Neural progenitor cell (in vitro differentiated cells): ENCODE measurements around the gene ANXA6. TPM values are rescaled to one million over a fixed set of nuclear protein-coding genes. Genes with fewer than 3 reads are reported as not detected.
"Not testable (repeated sequence)": the region's sequence is repeated elsewhere in the genome, so short reads cannot be mapped to it uniquely, and the experiment has no call there.

Experiments
- DNase-seq: peaks from one replicate; pipeline ENCODE4 v3.0.0-alpha.2; 2016; ENCODE audit warnings: low spot score
- H2AFZ ChIP-seq: fragments of 200-600 bp; sonication (generic); replicated peaks from 2 replicates; pipeline ENCODE4 v1.6.1; 2016; ENCODE audit warnings: antibody characterized with exemption
- H3F3A ChIP-seq: fragments of 200-600 bp; sonication (generic); 2 replicates; pipeline ENCODE4 v1.6.1; 2016; ENCODE audit warnings: antibody characterized with exemption, low read depth
- H3K27ac ChIP-seq: fragments of 200-600 bp; sonication (generic); 2 replicates; pipeline ENCODE4 v1.5.1; 2016; ENCODE audit warnings: mild to moderate bottlenecking
- H3K27me3 ChIP-seq: fragments of 200-600 bp; sonication (generic); 2 replicates; pipeline ENCODE4 v1.6.1; 2016; ENCODE audit warnings: mild to moderate bottlenecking, moderate library complexity
- H3K36me3 ChIP-seq: fragments of 200-600 bp; sonication (generic); 2 replicates; pipeline ENCODE4 v1.5.1; 2016
- H3K4me1 ChIP-seq: fragments of 200-600 bp; sonication (generic); 2 replicates; pipeline ENCODE4 v1.6.1; 2016; ENCODE audit warnings: mixed run types
- H3K4me2 ChIP-seq: fragments of 200-600 bp; sonication (generic); 2 replicates; pipeline ENCODE4 v1.6.1; 2016
- H3K4me3 ChIP-seq: fragments of 200-600 bp; sonication (generic); 2 replicates; pipeline ENCODE4 v1.5.1; 2016
- H3K79me2 ChIP-seq: fragments of 200-600 bp; sonication (generic); 2 replicates; pipeline ENCODE4 v1.6.1; 2016; ENCODE audit warnings: low read depth
- H3K9ac ChIP-seq: fragments of 200-600 bp; sonication (generic); 2 replicates; pipeline ENCODE4 v1.6.1; 2016
- H3K9me3 ChIP-seq: fragments of 200-600 bp; sonication (generic); 2 replicates; pipeline ENCODE4 v1.5.1; 2016; ENCODE audit warnings: low read depth
- H4K20me1 ChIP-seq: fragments of 200-600 bp; sonication (generic); 2 replicates; pipeline ENCODE4 v1.6.1; 2016; ENCODE audit warnings: low read depth
- H3K27ac Mint-ChIP-seq: 3 replicates; pipeline ENCODE4 v1.8.0; 2021; ENCODE audit warnings: mixed read lengths
- H3K27me3 Mint-ChIP-seq: 2 replicates; pipeline ENCODE4 v1.8.0; 2022; ENCODE audit warnings: low read depth, mild to moderate bottlenecking, inconsistent platforms, moderate library complexity, mixed read lengths; ENCODE audit not compliant: insufficient read depth
- H3K36me3 Mint-ChIP-seq: 3 replicates; pipeline ENCODE4 v1.8.0; 2021; ENCODE audit warnings: mixed read lengths
- H3K4me1 Mint-ChIP-seq: 3 replicates; pipeline ENCODE4 v1.8.0; 2021; ENCODE audit warnings: mixed read lengths
- H3K4me3 Mint-ChIP-seq: 3 replicates; pipeline ENCODE4 v1.8.0; 2021; ENCODE audit warnings: mild to moderate bottlenecking, moderate library complexity, mixed read lengths
- H3K9me3 Mint-ChIP-seq: 3 replicates; pipeline ENCODE4 v1.8.0; 2020; ENCODE audit warnings: mixed read lengths
- EZH2 ChIP-seq: fragments of 200-600 bp; sonication (generic); IDR thresholded peaks from 2 replicates; pipeline ENCODE4 v1.6.1; 2017; ENCODE audit warnings: antibody characterized with exemption, mild to moderate bottlenecking, moderate library complexity
- EZH2phosphoT487 ChIP-seq: fragments of 200-600 bp; sonication (generic); IDR thresholded peaks from 2 replicates; pipeline ENCODE4 v1.6.1; 2017; ENCODE audit warnings: antibody characterized with exemption
- total RNA-seq: library from RNA; depleted of rRNA; stranded (reverse); fragments of >200 nt; gene quantifications from 2 replicates; pipeline ENCODE4 v1.2.3, GENCODE V29; 2015; ENCODE audit warnings: low replicate concordance
- TF ChIP-seq, protein P1 (sequence below): fragments of 200-600 bp; sonication (generic); IDR thresholded peaks from 2 replicates; pipeline ENCODE4 v1.5.1; 2017; ENCODE audit warnings: antibody characterized with exemption, mild to moderate bottlenecking

ANXA6 gene
- total RNA-seq, 1 donor from 2014 or later = 97.6 TPM

DNA sequence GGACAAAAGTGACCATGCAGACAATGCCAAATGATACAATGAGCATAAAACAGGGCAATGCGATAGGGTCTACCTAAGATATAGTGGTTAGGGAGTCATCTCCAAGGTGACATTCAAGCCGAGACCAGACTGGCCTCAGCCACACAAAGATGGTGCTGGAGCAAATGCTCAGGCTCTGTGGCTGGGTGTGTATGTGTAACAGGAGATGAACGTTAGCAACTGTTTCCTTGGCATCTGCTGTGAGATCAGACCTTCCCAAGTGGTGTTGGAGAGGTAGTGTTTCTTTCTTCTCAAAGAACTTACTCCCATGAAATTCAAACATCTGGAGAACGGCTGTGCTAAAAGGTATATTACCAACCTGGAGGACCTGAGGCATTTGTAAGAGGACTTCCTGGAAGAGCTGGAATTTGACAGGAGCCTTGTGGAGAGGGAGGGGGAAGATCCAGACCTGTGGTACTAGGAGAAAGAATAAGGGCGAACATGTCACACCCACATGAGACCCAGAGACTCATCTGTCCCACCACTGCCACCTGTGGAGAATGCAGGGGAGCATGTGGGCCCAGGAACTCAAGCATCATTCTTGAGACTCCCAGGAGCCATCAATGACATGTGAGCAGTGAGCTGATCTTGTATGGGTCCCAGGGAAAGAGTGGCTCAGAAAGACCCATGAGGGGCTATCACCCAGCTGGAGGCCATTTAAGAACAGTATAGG is 21.4 kb upstream of the ANXA6 start:
- Mint-ChIP-seq H3K27me3 (peaks cover 7% of the 10 kb centered on the region), H3K27ac (no peak overlapping the region), H3K4me3 (no peak overlapping the region), H3K36me3 (no peaks in the 10 kb centered on the region), H3K4me1 (no peaks in the 10 kb centered on the region), H3K9me3 (no peaks in the 10 kb centered on the region)
- DNase-seq = no peak
- H3K9me3 ChIP-seq = no peaks in the 10 kb centered on the region
- no peak overlapping the region for H3K27ac ChIP-seq
- no peak overlapping the region for H3K4me3 ChIP-seq
- no peaks in the 10 kb centered on the region for H3K27me3 ChIP-seq
- H3K9ac ChIP-seq = no peak overlapping the region
- H3F3A ChIP-seq = no peaks in the 10 kb centered on the region
- TF ChIP-seq EZH2 = no peak
- no peak for TF ChIP-seq EZH2phosphoT487
- TF ChIP-seq, protein P1, sequence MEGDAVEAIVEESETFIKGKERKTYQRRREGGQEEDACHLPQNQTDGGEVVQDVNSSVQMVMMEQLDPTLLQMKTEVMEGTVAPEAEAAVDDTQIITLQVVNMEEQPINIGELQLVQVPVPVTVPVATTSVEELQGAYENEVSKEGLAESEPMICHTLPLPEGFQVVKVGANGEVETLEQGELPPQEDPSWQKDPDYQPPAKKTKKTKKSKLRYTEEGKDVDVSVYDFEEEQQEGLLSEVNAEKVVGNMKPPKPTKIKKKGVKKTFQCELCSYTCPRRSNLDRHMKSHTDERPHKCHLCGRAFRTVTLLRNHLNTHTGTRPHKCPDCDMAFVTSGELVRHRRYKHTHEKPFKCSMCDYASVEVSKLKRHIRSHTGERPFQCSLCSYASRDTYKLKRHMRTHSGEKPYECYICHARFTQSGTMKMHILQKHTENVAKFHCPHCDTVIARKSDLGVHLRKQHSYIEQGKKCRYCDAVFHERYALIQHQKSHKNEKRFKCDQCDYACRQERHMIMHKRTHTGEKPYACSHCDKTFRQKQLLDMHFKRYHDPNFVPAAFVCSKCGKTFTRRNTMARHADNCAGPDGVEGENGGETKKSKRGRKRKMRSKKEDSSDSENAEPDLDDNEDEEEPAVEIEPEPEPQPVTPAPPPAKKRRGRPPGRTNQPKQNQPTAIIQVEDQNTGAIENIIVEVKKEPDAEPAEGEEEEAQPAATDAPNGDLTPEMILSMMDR = no peak
- no peaks in the 10 kb centered on the region for H3K4me1 ChIP-seq
- no peak overlapping the region for H2AFZ ChIP-seq
- H3K79me2 ChIP-seq = no peaks in the 10 kb centered on the region
- no peaks in the 10 kb centered on the region for H3K36me3 ChIP-seq
- no peaks in the 10 kb centered on the region for H4K20me1 ChIP-seq
- no peak overlapping the region for H3K4me2 ChIP-seq

DNA sequence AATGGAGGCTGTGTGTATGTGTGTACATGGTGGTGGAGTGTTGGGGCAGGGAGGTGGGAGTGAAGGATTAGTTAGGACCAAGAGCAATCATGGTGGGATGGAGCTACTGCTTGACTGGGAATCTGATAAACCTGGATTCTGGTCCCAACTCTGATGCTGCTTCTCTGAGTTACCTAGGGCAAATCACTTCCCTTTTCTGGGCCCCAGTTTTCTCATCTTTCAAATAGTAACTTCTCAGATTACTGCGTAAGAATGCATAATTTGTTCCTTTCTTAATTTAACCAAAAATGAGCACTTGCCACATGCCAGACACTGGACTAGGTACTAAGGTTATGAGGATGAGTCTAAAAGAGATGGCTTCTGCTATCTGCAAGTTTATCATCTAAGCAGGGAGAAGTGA is 20.8 kb upstream of the ANXA6 start:
- Mint-ChIP-seq H3K36me3 (no peaks in the 10 kb centered on the region), H3K4me3 (no peak overlapping the region), H3K9me3 (no peaks in the 10 kb centered on the region), H3K4me1 (no peaks in the 10 kb centered on the region), H3K27ac (no peak overlapping the region), H3K27me3 (peaks cover 9% of the 10 kb centered on the region)
- H3K9me3 ChIP-seq = no peaks in the 10 kb centered on the region
- no peaks in the 10 kb centered on the region for H3F3A ChIP-seq
- no peak overlapping the region for H3K27ac ChIP-seq
- H3K79me2 ChIP-seq = no peaks in the 10 kb centered on the region
- DNase-seq = no peak
- no peaks in the 10 kb centered on the region for H4K20me1 ChIP-seq
- H3K36me3 ChIP-seq = no peaks in the 10 kb centered on the region
- H3K9ac ChIP-seq = no peak overlapping the region
- H3K27me3 ChIP-seq = no peaks in the 10 kb centered on the region
- H3K4me3 ChIP-seq = no peak overlapping the region
- TF ChIP-seq, protein P1 = no peak
- TF ChIP-seq EZH2phosphoT487 = no peak
- TF ChIP-seq EZH2 = no peak
- no peaks in the 10 kb centered on the region for H3K4me1 ChIP-seq
- no peak overlapping the region for H3K4me2 ChIP-seq
- H2AFZ ChIP-seq = no peak overlapping the region

DNA sequence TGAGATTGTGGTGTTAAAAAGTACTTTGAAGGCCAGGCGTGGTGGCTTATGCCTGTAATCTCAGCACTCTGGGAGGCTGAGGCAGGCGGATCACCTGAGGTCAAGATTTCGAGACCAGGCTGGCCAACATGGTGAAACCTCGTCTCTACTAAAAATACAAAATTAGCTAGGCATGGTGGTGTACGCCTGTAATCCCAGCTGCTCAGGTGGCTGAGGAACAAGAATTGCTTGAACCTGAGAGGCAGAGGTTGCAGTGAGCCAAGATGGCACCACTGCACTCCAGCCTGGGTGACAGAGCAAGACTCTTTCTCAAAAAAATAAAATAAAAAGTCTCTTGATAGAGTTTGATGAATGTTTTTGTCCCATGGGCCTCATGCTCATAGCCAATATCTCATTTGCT is 18.7 kb upstream of the ANXA6 start:
- H3K27me3 Mint-ChIP-seq, H3K36me3 Mint-ChIP-seq: not testable (repeated sequence)

DNA sequence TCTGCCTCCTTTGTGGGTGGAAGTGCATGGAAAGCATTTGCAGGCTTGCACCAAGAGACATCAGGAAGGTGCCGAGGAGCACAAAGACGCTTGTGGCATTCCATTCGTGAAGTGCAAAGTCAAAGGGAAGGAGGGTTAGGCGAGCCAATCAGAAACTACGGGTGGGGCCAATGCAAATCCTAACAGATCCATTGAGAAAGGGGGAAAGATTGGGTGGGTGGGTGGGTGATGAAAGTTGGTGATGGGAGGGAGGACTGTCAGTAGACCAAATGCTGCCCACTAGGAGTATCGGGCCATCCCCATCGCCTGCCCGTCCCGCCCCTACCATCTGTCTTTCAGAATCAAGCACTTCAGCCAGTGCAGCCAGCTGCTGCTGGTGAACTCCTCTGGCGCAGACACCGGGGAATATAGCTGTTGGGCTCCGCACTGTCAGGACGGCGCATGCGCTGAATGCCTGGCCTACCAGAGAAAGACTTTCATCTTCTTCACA is 17.1 kb upstream of the ANXA6 start:
- no peak overlapping the region for H2AFZ ChIP-seq
- H3K79me2 ChIP-seq = no peaks in the 10 kb centered on the region
- H3K36me3 ChIP-seq = no peaks in the 10 kb centered on the region
- H3K27ac Mint-ChIP-seq = no peak overlapping the region
- no peaks in the 10 kb centered on the region for H4K20me1 ChIP-seq
- no peak for TF ChIP-seq EZH2
- TF ChIP-seq EZH2phosphoT487 = no peak
- TF ChIP-seq, protein P1 = no peak
- H3K9me3 Mint-ChIP-seq = no peaks in the 10 kb centered on the region
- H3K4me3 Mint-ChIP-seq = no peak overlapping the region
- no peak overlapping the region for H3K4me2 ChIP-seq
- H3K27ac ChIP-seq = no peak overlapping the region
- no peaks in the 10 kb centered on the region for H3F3A ChIP-seq
- H3K27me3 Mint-ChIP-seq = peaks cover 6% of the 10 kb centered on the region
- H3K4me1 ChIP-seq = no peaks in the 10 kb centered on the region
- no peaks in the 10 kb centered on the region for H3K27me3 ChIP-seq
- H3K36me3 Mint-ChIP-seq = no peaks in the 10 kb centered on the region
- no peaks in the 10 kb centered on the region for H3K9me3 ChIP-seq
- no peak overlapping the region for H3K4me3 ChIP-seq
- DNase-seq = no peak
- no peaks in the 10 kb centered on the region for H3K4me1 Mint-ChIP-seq
- no peak overlapping the region for H3K9ac ChIP-seq

More for the DNA sequence above, 18.7 kb upstream of the ANXA6 start:
- H3K4me1 Mint-ChIP-seq, H3K27me3 ChIP-seq, H3K36me3 ChIP-seq, H3K4me3 Mint-ChIP-seq, H3K4me2 ChIP-seq, H3K9me3 Mint-ChIP-seq, H3K27ac Mint-ChIP-seq, H3K79me2 ChIP-seq, H4K20me1 ChIP-seq, H3K4me3 ChIP-seq, DNase-seq, H3K4me1 ChIP-seq, H3K9ac ChIP-seq, H2AFZ ChIP-seq, H3F3A ChIP-seq, H3K27ac ChIP-seq, H3K9me3 ChIP-seq: not testable (repeated sequence)
